Endothelial cell of umbilical vein (primary cell): ENCODE measurements around the gene ARID1B.

Source experiments
- CTCF ChIP-seq, 2 donors: IDR thresholded peaks; 1 replicate in 1 of 2; 2 replicates in 1 of 2; pipeline ENCODE4 v1.5.1; 2011; ENCODE audit warnings: low read length in 2 of 2, mild to moderate bottlenecking in 2 of 2, moderate library complexity in 2 of 2, control low read depth in 1 of 2, inconsistent platforms in 1 of 2, low read depth in 1 of 2; ENCODE audit not compliant: insufficient read depth in 1 of 2; ENCODE audit errors: extremely low read depth in 1 of 2
- EZH2 ChIP-seq: IDR thresholded peaks from 2 replicates; pipeline ENCODE4 v1.6.1; 2012; ENCODE audit warnings: borderline replicate concordance, low read depth, mild to moderate bottlenecking, moderate library complexity, low read length, inconsistent platforms; ENCODE audit not compliant: severe bottlenecking
- MAX ChIP-seq: IDR thresholded peaks from 2 replicates; pipeline ENCODE4 v1.6.1; 2011; ENCODE audit not compliant: insufficient read depth, insufficient read length
- POLR2AphosphoS5 ChIP-seq: IDR thresholded peaks from 2 replicates; pipeline ENCODE4 v1.6.1; 2012; ENCODE audit warnings: low read depth, mild to moderate bottlenecking, control low read depth, low read length, moderate library complexity; ENCODE audit not compliant: insufficient read depth

GRCh38 chr6:156775717-156776116 is 1.5 kb upstream of the ARID1B start:
- TF ChIP-seq POLR2AphosphoS5: no peak
- TF ChIP-seq CTCF (IDR thresholded peaks at IDR 0.05; ENCODE audit: extremely low read depth in 1 of 2, insufficient read depth in 1 of 2, low read depth in 1 of 2, low read length in 2 of 2): no peak
- TF ChIP-seq EZH2: no peak
- TF ChIP-seq MAX: no peak
